SK-N-SH treated with all-trans-retinoic acid at 6 μM for 48 hours (cell line): ENCODE data around the gene HMGXB4.

Source experiments
- ARNTL ChIP-seq: fragments of 450-650 bp; formaldehyde crosslinking; IDR thresholded peaks from 2 replicates; pipeline ENCODE4 v1.5.0; 2020; ENCODE audit warnings: low read depth, mild to moderate bottlenecking, moderate library complexity, borderline replicate concordance
- PPARA ChIP-seq: fragments of 250-450 bp; sonication (Bioruptor Pico); IDR thresholded peaks from 2 replicates; pipeline ENCODE4 v1.5.0; 2020; ENCODE audit warnings: mild to moderate bottlenecking, borderline replicate concordance
- ZFP3 ChIP-seq: fragments of 250-450 bp; sonication (Bioruptor Pico); IDR thresholded peaks from 2 replicates; pipeline ENCODE4 v1.5.0; 2020; ENCODE audit warnings: mild to moderate bottlenecking, moderate library complexity
- ZNF8 ChIP-seq: fragments of 450-650 bp; formaldehyde crosslinking; IDR thresholded peaks from 2 replicates; pipeline ENCODE4 v1.5.0; 2020; ENCODE audit warnings: mild to moderate bottlenecking, moderate library complexity
- TF ChIP-seq, protein P1 (sequence below): fragments of 250-450 bp; sonication (Bioruptor Pico); IDR thresholded peaks from 2 replicates; pipeline ENCODE4 v1.8.0; 2020; ENCODE audit warnings: mild to moderate bottlenecking, moderate library complexity, borderline replicate concordance
- TF ChIP-seq, protein P2 (sequence below): fragments of 250-450 bp; sonication (Bioruptor Pico); IDR thresholded peaks from 2 replicates; pipeline ENCODE4 v1.5.0; 2020; ENCODE audit warnings: mild to moderate bottlenecking, moderate library complexity

GRCh38 chr22:35292786-35293185, 35.5 kb downstream of the HMGXB4 start:
- TF ChIP-seq ZFP3 (CRISPR knock-in tag): no peak
- TF ChIP-seq PPARA (CRISPR knock-in tag): no peak
- no peak for TF ChIP-seq ARNTL (CRISPR knock-in tag)
- TF ChIP-seq, protein P1, sequence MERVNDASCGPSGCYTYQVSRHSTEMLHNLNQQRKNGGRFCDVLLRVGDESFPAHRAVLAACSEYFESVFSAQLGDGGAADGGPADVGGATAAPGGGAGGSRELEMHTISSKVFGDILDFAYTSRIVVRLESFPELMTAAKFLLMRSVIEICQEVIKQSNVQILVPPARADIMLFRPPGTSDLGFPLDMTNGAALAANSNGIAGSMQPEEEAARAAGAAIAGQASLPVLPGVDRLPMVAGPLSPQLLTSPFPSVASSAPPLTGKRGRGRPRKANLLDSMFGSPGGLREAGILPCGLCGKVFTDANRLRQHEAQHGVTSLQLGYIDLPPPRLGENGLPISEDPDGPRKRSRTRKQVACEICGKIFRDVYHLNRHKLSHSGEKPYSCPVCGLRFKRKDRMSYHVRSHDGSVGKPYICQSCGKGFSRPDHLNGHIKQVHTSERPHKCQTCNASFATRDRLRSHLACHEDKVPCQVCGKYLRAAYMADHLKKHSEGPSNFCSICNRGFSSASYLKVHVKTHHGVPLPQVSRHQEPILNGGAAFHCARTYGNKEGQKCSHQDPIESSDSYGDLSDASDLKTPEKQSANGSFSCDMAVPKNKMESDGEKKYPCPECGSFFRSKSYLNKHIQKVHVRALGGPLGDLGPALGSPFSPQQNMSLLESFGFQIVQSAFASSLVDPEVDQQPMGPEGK (CRISPR knock-in tag): no peak
- TF ChIP-seq, protein P2, sequence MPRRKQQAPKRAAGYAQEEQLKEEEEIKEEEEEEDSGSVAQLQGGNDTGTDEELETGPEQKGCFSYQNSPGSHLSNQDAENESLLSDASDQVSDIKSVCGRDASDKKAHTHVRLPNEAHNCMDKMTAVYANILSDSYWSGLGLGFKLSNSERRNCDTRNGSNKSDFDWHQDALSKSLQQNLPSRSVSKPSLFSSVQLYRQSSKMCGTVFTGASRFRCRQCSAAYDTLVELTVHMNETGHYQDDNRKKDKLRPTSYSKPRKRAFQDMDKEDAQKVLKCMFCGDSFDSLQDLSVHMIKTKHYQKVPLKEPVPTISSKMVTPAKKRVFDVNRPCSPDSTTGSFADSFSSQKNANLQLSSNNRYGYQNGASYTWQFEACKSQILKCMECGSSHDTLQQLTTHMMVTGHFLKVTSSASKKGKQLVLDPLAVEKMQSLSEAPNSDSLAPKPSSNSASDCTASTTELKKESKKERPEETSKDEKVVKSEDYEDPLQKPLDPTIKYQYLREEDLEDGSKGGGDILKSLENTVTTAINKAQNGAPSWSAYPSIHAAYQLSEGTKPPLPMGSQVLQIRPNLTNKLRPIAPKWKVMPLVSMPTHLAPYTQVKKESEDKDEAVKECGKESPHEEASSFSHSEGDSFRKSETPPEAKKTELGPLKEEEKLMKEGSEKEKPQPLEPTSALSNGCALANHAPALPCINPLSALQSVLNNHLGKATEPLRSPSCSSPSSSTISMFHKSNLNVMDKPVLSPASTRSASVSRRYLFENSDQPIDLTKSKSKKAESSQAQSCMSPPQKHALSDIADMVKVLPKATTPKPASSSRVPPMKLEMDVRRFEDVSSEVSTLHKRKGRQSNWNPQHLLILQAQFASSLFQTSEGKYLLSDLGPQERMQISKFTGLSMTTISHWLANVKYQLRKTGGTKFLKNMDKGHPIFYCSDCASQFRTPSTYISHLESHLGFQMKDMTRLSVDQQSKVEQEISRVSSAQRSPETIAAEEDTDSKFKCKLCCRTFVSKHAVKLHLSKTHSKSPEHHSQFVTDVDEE (CRISPR knock-in tag): no peak
- no peak for TF ChIP-seq ZNF8
